Right renal pelvis (tissue), 4 donors: Measurements from ENCODE around the gene KDM2B. TPM values are rescaled to one million over a fixed set of nuclear protein-coding genes. Genes with fewer than 3 reads are reported as not detected.
"Not testable (repeated sequence)": the region's sequence is repeated elsewhere in the genome, so short reads cannot be mapped to it uniquely, and the experiment has no call there.

Source experiments
- DNase-seq, 4 donors: peaks; one replicate each; pipeline ENCODE4 v3.0.0-alpha.2; 2013; ENCODE audit warnings: low read depth in 4 of 4, low spot score in 3 of 4, missing footprints in 1 of 4
- polyA plus RNA-seq, 4 donors: library from polyadenylated mRNA; unstranded; fragments of 120-200 nt; gene quantifications; one replicate each; pipeline ENCODE4 v1.2.1, GENCODE V29; 2013; ENCODE audit not compliant: insufficient read length in 4 of 4

The KDM2B gene
- polyA plus RNA-seq, 4 donors: 71.5 to 75.8 (median 74.1) TPM

DNA sequence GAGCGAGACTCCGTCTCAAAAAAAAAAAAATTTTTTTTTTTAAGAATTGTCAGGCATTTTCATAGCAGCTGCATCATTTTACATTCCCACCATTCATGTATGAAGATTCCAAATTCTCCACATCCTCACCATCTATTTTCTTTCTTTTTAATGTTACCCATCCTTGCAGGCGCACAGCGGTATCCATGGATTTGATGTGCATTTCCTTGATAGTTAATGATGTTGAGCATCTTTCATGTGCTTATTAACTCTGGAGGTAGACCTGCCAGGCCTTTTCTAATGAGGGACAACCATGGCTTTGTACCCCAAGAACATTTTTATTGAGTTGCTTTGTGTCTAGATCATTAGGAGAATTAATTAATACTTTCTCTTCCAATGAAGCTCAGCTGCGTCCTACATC lies 182.5 kb downstream of the KDM2B start:
- no peak for DNase-seq

DNA sequence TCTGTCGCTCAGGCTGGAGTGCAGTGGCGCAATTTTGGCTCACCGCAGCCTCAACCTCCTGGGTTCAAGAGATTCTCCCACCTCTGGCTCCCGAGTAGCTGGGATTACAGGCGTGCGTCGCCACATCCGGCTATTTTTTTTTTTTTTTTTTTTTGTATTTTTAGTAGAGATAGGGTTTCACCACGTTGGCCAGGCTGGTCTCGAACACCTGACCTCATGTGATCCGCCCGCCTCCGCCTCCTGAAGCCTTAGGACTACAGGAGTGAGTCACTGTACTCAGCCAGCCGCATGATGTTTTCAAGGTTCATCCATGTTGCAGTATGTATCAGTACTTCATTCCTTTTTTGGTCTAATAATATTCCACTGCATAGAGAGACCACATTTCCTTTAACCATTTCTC lies 183.3 kb downstream of the KDM2B start:
- no peak for DNase-seq

DNA sequence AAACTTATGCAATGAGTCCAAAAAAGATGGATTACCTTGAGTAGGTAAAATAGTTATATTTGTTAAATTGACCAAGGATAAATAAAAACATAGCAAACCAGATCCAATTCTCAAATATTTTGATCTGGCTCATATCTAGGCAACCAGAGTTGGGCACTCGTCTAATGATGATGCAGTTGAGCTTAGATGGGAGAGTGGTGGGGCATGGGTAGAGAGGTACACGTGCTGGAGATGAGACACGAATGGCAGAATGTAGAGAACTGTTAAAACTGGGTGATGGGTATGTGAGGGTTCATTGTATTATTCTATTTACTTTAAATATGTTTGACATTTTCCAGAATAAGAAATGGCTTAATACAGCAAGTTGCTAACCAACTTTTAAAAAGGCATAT lies 188.5 kb downstream of the KDM2B start:
- DNase-seq: no peak

DNA sequence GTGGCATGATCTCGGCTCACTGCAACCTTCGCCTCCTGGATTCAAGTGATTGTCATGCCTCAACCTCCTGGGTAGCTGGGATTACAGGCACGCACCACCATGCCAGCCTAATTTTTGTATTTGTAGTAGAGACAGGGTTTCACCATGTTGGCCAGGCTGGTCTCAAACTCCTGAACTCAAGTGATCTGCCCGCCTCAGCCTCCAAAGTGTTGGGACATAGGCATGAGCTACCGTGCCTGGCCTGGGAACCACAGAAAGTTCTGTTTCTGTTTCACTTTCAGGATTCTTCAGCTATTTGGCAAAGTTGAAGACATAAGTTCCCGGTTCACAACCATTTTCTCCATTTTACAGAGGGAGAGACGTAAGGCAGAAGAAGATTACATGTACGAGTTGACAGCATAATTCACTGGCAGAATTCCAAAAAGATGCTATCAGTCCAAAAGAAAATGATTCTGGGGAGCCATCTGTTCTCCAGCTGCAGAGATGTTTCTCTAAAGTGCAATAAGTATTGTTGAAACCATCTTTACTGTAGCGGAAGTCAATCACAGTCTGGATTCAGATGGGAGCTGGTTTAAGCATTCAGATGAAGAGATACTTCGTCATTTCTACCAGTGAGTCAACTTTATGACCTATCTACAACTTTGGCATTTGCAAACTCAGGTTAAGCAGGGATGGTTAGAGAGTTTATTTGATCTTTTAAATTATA lies 189.1 kb downstream of the KDM2B start:
- DNase-seq: no peak

DNA sequence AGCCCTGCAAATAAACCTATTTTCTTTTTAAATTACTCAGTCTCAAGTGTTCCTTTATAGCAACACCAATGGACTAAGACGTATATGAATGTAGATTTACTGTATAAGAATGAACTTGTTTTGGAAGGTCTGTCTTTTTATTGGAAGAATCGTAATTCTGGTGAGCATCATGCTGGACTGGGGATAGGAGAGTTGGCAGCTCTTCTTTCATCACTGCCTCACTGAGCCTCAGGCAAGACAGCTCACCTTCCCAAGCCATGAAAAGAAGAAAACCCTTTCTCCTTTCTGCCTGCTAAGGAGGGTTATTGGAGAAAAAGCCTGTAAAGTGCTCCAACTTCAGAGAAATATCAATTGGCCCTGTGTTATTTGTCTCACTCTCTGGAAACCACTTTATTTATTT lies 190.0 kb downstream of the KDM2B start:
- DNase-seq: no peak

DNA sequence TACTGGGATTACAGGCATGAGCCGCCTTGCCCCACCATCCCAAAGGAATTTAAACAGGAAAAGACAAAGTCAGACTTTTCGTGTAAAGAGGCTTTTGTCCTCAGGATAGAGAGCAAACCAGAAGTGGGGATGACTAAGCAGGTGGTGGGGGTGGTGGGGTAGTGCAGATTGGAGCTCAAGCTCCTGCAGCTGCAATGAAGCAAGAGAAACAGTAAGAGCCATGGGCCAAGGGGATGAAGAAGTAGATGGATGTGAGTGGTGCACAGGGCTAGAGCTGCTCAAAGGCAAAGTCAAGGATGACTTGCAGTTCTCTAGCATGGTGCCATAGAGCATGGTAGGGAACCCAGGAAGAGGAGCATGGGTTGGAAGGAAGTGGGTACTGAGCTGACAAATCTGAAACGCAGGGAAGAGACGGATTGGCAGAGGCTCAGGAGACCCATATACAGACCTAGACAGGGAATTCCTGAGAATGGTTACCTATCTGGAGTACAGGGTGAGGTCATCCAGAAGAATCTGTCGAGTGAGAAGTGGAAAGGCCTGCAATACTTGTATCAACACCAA lies 192.3 kb downstream of the KDM2B start:
- no peak for DNase-seq

DNA sequence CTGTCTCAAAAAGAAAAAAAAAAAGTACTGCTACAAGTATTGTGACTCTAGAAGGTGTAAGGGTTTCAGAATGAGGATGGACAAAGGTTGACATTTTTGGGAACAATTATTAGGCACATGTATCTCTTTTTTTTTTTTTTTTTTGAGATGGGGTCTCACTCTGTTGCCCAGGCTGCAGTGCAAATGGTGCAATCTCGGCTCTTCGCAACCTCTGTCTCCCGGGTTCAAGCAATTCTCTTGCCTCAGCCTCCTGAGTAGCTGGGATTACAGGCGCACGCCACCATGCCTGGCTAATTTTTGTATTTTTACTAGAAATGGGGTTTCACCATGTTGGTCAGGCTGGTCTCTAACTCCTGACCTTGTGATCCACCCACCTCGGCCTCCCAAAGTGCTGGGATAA lies 195.9 kb downstream of the KDM2B start:
- not testable (repeated sequence) for DNase-seq

DNA sequence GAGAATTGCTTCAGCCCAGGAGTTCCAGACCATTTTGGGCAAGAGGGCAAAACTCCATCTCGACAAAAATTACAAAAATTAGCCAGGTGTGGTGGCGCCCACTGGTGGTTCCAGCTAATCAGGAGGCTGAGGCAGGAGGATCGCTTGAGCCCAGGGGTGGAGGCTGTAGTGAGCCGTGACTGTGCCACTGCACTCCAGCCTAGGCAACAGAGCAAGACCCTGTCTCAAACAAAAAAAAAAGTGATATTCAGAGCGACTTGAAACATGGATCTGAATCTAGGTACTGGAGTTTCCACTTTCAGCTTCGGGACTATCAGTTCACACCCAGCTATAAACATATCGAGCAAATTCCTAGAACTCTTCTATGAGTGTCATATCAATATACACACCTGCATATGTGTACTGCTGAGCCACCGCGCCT lies 197.2 kb downstream of the KDM2B start:
- DNase-seq: no peak

DNA sequence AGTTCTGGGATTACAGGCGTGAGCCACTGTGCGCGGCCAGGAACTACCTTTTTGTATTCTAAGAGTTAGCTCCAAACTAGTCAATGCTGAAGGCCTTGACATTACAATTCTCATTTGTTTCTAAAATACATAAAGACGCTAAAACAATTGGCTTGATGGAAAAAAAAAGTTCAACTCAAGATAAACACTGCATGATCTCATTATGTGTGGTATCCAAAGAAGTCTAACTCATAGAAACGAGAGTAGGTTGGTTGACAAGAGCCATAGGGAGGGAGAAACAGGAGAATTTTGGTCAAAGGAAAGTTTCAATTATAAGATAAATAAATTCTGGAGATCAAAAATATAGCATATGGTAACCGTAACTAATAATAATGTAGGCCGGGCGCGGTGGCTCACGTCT lies 200.9 kb downstream of the KDM2B start:
- no peak for DNase-seq

Other genes with a start within 250 kb of the KDM2B start
- gene ANAPC5, start 228.6 kb downstream of the KDM2B start, polyA plus RNA-seq: 100 to 1,000 TPM; 131 to 150 (median 140) TPM
- gene RNF34, start 180.9 kb downstream of the KDM2B start, polyA plus RNA-seq: 10 to 100 TPM; 37.3 to 43.5 (median 38.7) TPM
- gene ORAI1, start 45.5 kb upstream of the KDM2B start, polyA plus RNA-seq: 10 to 100 TPM; 12.8 to 16.9 (median 13.7) TPM
- gene MORN3, start 88.6 kb upstream of the KDM2B start, polyA plus RNA-seq: 1 to 10 TPM; 1.5 to 2.3 (median 1.8) TPM
- 10 to 100 TPM in 1 of 4 donors, 1 to 10 TPM in 3; 8.0 to 10.3 (median 8.8) TPM for gene TMEM120B, start 131.7 kb upstream of the KDM2B start, polyA plus RNA-seq
- gene RHOF, start 212.7 kb upstream of the KDM2B start, polyA plus RNA-seq: 10 to 100 TPM in 3 of 4 donors, 1 to 10 TPM in 1; 8.6 to 13.7 (median 11.9) TPM
- gene SETD1B, start 223.0 kb upstream of the KDM2B start, polyA plus RNA-seq: 10 to 100 TPM; 13.6 to 17.3 (median 15.6) TPM